SK-N-SH treated with all-trans-retinoic acid at 6 μM for 48 hours (cell line): ENCODE data around the gene JARID2.

Source experiments
- CREB5 ChIP-seq: fragments of 250-450 bp; sonication (Bioruptor Pico); IDR thresholded peaks from 2 replicates; pipeline ENCODE4 v1.5.1; 2020; ENCODE audit warnings: low read depth, mild to moderate bottlenecking, moderate library complexity
- ESRRG ChIP-seq: fragments of 250-450 bp; sonication (Bioruptor Pico); IDR thresholded peaks from 2 replicates; pipeline ENCODE4 v1.6.1; 2021; ENCODE audit warnings: mild to moderate bottlenecking
- GLIS3 ChIP-seq: fragments of 250-450 bp; sonication (Bioruptor Pico); IDR thresholded peaks from 2 replicates; pipeline ENCODE4 v1.5.0; 2020; ENCODE audit warnings: mild to moderate bottlenecking, moderate library complexity
- OSR1 ChIP-seq: fragments of 250-450 bp; sonication (Bioruptor Pico); IDR thresholded peaks from 2 replicates; pipeline ENCODE4 v1.8.0; 2022; ENCODE audit warnings: moderate library complexity, mild to moderate bottlenecking, inconsistent platforms
- PATZ1 ChIP-seq: fragments of 250-450 bp; sonication (Bioruptor Pico); IDR thresholded peaks from 2 replicates; pipeline ENCODE4 v1.8.0; 2020; ENCODE audit warnings: mild to moderate bottlenecking, moderate library complexity, borderline replicate concordance
- TCF4 ChIP-seq: fragments of 250-450 bp; sonication (Bioruptor Pico); IDR thresholded peaks from 2 replicates; pipeline ENCODE4 v1.8.0; 2021; ENCODE audit warnings: mild to moderate bottlenecking, moderate library complexity, borderline replicate concordance
- ZC3H10 ChIP-seq: fragments of 250-450 bp; sonication (Bioruptor Pico); IDR thresholded peaks from 2 replicates; pipeline ENCODE4 v1.5.1; 2021; ENCODE audit warnings: mild to moderate bottlenecking, moderate library complexity

- TF ChIP-seq GLIS3: no peak
- no peak for TF ChIP-seq OSR1 (CRISPR knock-in tag)
- no peak for TF ChIP-seq ESRRG (CRISPR knock-in tag)
- TF ChIP-seq TCF4 (CRISPR knock-in tag): no peak
- no peak for TF ChIP-seq PATZ1
- TF ChIP-seq CREB5 (CRISPR knock-in tag): no peak
- TF ChIP-seq ZC3H10 (CRISPR knock-in tag): no peak
These were observed 254.3 kb downstream of the JARID2 start for GRCh38 chr6:15500078-15500740.
